Measurements from ENCODE around the gene ALG6.

- no peak for TF ChIP-seq EZH2 (IDR thresholded peaks at IDR 0.05; ENCODE audit: borderline replicate concordance, low read length)
- TF ChIP-seq, protein P1, sequence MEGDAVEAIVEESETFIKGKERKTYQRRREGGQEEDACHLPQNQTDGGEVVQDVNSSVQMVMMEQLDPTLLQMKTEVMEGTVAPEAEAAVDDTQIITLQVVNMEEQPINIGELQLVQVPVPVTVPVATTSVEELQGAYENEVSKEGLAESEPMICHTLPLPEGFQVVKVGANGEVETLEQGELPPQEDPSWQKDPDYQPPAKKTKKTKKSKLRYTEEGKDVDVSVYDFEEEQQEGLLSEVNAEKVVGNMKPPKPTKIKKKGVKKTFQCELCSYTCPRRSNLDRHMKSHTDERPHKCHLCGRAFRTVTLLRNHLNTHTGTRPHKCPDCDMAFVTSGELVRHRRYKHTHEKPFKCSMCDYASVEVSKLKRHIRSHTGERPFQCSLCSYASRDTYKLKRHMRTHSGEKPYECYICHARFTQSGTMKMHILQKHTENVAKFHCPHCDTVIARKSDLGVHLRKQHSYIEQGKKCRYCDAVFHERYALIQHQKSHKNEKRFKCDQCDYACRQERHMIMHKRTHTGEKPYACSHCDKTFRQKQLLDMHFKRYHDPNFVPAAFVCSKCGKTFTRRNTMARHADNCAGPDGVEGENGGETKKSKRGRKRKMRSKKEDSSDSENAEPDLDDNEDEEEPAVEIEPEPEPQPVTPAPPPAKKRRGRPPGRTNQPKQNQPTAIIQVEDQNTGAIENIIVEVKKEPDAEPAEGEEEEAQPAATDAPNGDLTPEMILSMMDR (IDR thresholded peaks at IDR 0.05; ENCODE audit: low read length) = no peak
Measured at GRCh38 chr1:63319046-63320021, 48.1 kb upstream of the ALG6 start.
